ENCODE results near the gene PRAC2.

Gene PRAC2

DNA sequence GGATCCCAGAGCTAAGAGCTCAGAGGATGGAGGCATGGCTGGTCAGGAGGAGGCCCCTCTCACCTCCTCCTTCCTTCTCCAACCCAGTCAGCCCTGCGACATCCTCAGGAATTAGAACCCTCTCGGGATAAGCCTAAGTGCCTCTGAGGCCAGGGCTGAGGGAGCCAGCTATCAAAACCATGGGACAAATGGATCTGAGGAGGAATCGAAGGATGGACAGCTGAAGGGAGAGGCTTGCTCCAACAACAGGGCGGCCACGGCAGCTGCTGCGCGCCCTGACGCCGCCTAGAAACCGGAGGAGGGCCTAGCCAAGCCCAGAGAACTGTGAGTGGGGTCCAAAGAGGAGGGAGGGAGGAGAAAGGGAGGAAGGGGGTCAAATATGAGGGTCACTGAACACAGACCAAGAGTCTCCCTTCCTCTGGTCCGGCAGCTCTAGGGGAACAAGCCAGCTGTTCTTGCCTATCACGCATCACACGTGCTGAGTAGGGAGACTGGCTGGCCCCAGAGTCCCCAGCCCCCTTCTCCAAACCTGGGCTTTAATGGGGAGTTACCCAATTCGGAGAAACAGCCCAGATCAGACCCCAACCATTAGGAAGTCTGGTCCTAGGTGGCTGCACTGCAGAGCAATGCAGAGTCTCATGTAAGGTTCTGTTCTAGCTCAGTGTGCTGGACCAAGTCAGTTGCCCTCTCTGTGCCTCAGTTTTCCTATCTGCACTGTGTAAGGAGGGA is 11.5 kb downstream of the PRAC2 start:
- DNase-seq: no peak

DNA sequence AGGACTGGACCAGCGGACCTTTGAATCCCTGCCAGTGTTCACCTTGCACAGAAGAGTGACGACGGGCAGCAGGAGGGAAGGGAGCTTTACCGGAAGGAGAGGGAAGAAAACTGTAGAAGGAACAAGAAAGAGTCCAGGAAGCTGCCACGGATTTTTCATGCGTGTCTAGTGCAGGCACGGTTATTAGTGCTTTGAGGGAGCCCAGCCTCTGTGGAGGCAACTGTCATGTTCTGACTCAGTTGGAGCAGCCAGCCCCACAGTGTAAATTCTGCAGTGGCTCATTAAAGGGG is 12.0 kb downstream of the PRAC2 start:
- no peak for DNase-seq

DNA sequence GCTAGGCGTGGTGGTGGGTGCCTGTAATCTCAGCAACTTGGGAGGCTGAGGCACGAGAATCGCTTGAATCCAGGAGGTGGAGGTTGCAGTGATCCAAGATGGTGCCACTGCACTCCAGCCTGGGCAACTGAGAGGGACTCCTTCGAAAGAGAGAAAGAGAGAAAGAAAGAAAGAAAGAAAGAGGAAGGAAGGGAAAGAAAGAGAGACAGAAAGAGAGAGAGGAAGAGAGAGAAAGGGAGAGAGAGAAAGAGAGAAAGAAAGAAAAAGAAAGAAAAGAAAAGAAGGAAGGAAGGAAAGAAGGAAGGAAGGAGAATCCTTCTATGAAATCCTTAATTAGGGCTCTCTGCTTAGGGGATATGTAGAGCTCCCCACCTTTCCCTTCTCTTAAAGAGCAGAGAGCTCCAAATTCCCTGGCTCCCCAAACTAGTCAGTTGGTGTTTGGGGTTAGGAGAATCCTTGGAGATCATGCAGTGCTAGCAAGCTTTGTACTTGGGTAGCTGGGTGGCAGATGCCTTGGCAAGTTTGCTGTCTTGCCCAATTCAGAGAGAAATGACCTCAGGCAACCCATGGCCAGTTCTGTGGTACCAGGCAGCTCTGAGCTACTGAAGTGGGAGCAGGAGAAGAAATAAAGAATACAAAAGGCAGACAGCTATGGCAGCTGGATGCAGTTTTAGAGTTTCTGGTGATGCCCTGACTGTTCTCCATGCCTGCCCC is 14.5 kb downstream of the PRAC2 start:
- DNase-seq: no peak

DNA sequence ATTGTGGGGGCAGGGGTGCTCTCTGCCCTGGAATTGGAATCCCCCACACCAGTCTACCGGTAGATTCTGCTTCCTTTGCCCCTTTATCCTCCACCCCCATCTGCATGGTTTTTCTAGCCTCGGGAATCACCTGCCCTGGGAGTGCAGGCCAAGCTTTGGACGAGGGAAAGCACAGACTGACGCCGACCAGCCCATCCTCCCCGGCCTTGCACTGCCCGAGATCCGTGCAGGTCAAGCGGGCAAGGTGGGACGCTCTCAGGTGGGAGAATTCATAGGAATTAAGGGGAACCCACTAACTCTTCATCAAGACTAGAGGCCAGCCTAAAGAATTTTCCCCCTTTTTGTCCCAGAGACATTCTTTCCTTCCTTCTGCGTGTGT is 15.4 kb downstream of the PRAC2 start:
- no peak for DNase-seq

DNA sequence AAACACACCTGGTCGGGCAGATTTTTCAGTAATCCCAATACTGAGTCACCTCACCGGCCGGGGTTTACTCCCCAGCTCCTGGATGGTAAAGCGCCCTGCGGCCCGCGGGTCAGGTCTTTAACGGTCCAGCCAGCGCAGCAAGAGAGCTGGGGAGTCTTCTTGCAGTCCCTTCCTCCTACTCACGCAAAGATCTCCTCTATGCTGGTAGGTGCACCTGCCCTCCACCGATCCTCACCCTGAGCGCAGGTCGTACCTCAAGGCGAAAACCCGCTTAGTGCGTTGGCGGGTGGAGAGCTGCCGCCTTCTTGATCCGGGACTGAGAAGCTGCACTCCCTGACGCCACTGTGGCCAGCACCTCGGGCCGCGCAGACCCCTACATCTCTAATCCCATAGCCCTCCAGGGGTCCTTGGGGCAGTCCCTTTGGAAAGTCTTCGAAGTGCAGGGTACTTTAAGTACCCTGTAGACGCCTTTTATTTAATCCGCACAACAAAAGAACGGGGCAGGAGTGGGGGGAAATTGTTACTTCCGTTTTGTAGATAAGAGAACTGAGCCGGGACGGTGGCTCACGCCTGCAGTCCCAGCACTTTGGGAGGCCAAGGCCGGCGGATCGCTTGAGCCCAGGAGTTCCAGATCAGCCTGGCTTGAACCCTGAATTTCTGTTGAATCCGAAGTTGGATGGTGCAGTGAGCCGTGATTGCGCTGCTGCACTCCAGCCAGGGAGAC is 16.0 kb downstream of the PRAC2 start:
- no peak for DNase-seq

GRCh38 chr17:48740537-48740936 is 17.6 kb downstream of the PRAC2 start:
- DNase-seq: no peak

- DNase-seq: no peak
Observed at GRCh38 chr17:48745381-48746275, 22.6 kb downstream of the PRAC2 start.

DNA sequence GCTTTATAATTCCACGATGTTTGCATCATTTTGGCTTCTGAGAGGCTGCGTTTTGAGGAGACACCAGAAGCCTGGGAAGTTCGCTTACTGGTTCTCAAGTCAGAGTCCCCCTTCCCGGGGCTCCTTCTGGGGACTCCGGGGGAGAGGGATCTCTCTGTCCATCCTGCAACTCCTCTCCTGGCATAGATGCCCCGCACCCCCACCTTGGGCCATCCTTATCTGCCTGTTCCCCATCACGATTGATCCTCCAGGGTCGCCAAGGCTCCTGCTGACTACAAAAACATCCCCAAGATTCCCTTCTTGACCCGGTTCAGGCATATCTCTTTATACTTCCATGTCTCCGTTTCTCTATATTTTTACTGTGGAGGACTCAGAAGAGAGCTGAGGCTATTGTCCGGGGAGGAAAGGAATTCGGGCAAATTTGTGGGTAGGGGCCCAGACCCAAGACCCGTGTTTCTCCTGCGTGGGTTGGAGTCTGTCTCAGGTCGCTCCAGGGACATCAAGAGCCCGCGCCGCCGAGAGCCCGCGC is 24.0 kb downstream of the PRAC2 start:
- no peak for DNase-seq

- DNase-seq: no peak
Observed at GRCh38 chr17:48747445-48748363, 24.7 kb downstream of the PRAC2 start.

DNA sequence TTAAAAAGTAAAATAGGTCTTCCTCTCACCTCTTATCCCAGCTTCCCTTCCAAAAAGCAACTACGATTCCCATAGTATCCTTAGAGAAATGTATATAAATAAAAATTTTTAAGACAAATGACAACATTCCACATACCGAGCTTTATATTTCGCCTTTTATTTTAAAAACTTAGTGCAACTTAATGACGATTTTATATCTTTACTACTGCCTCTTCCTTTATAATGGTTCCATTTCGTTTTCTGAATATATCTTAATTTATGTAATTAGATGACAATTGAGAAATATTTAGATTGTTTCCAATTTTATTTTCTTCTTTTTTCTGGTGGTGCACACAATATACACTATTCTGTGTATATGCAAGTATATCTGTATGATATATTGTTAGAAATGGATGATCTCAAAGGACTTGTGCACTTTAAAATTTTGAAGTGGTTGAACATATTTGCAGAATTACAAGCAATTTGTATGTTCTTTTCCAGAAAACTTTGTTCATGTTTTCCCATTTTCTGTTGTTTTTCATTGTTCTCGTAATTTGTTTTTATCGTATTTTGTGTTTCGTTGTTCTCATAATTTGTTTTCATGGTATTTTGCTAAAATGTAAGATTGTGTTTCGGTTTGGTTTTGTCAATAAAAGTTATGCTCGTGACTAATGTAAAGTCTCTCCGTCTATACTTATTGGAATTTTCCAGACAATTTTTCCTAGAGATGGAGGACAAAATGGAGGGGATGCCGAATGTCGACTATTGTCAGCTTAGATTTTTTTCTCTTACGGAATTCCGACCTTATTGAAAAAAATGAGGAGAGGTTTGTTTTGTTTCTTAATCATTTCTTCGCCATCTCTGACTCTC is 26.0 kb downstream of the PRAC2 start:
- no peak for DNase-seq

- no peak for DNase-seq
Observed at GRCh38 chr17:48749621-48750553, 26.9 kb downstream of the PRAC2 start.

- no peak for DNase-seq
Observed at GRCh38 chr17:48751172-48751571, 28.2 kb downstream of the PRAC2 start.

GRCh38 chr17:48751733-48752398 is 28.9 kb downstream of the PRAC2 start:
- no peak for DNase-seq

DNA sequence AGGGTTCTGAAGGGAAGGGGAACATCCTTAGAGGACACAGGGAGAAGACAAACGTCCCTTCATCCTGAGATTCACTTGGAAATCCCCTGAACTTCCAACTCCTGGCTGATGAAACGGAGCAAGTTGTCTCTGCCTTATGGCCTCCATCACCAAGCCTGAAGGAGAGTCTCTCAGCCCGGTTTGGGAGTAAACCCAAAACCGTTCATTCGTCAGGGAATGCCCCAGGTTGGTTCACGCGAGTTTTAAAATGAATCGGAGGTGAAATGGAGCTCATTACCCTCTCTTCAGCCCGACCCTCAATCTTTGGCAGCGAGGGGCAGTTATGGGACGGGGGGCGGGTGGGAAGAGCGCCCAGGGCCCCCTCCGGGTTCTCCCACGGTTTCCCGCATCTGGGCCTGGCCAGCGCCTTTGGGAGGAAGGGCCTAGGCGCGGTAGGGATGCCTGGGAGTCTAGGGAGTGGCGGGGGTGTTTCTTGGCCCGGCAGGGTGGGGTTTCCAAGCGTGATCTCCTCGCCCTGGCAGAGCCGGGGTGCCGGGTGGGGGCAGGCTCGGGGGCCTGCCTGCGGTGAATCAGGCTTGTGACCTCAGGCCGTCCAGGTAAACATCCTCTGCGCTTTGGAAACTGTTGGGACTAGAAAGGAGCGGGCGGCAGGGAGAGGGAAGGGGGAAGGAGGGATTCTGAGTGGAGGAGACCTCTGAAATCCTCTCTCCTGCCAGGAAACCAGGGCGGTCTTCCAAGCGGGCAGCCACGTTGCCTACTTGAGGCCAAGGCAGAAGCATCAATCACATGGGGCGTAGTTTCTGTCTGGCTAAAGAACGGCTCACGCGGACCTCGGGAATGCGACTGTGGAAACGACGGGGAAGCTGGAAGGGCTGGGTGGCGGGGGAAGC is 29.7 kb downstream of the PRAC2 start:
- DNase-seq: no peak

GRCh38 chr17:48753794-48754499 is 31.0 kb downstream of the PRAC2 start:
- no peak for DNase-seq

- DNase-seq: no peak
Observed at GRCh38 chr17:48754500-48755261, 31.7 kb downstream of the PRAC2 start.

- DNase-seq: no peak
Observed at GRCh38 chr17:48755356-48755755, 32.4 kb downstream of the PRAC2 start.

Measured in amniotic stem cell (primary cell).